ENCODE measurements around the gene SHMT2.

SHMT2 gene

DNA sequence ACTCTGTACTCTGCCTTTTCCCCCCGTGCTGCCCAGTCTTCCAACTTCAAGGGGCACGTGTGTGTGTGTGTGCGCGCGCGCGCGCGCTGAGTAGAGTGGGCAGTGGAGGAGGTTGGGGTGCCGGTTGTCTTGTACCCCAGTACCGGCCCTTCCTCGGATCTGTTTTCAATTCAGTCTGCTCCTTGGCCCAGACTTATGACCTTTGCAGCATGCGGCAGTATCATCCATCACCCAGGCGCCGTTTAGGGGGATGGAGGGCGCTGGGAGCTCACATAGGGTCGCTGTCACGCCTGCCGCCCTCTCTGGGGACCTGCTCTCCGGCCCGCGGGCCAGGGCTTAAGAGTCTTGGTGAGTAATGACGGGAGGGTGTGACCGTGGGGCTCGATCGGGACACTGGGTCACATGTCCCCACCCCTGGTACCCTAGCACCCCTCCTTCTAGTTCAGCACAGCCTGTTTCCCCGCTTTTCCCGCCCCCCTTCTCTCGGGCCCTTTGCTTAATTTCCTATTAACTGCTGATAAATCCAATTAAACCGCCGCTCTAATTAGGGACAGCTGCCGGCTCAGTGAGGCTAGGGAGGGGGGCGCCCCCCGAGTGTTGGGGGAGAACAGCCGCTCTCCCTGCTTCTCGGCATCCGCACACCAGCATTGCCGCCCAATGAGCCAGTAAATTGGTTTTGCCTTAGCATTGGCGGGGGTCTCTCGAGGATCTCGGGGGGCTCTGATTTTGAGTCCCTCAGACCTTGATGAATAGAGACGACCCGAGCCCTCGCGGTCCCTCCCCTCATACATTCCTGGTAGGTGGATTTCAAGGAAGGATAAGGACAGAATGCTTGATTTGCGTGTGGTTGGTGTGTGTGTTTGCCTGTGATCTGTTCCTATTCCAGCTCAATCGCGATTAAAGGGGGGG lies 12.1 kb downstream of the SHMT2 start:
- DNase-seq, result no peak

DNA sequence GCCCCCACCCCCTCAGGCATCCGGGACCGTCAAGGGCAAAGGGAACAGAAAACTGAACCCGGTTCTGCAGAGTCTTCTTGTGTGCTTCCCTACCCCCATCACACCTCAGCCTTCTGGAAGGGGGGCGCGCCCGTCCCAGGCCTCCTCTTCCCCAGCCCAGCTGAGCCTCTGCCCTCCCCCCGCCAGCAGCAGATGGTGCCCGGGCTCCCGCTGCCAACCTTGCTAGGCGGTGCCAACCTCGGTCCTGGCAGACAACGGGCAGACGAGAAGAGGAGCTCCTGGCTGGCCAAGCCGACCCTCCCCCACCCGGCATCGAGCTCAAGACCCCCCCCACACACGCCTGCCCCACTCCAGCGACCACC lies 12.8 kb downstream of the SHMT2 start:
- no peak for DNase-seq

DNA sequence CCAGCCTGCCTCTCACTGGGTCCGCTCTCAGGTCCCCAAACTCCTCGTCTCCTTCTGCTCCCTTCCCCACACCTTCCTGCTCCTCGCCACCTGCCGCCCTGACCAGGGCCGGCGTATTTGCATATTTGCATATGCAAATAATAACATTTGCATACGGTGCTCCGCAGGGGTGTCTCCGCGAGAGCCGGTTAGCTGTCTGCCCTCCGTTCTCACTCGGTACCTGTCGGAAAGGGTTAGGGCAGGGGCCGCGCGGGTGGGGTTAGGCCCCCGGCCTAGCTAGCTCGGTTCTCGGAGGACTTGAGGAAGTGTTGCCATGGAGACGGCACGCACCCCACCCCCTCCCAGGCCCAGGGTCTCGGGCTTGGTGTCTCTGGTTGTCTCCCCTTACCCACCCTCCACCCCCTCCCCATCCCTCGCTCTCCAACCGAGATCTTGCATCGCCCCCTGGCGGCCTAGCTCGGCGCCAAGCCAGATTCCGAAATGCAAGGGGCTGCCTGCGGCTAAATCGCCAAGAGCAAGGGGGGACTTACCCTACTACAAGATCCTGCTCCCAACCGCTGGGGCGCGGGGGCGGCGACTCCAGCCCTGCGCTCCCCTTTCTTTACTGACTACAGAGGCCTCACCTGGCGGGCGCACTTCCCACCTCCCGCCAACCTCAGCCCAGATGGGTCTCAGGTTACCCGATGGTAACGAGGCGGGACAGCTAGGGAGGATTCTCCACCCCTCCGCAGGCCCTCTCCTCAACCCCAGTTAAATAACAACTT lies 13.4 kb downstream of the SHMT2 start:
- DNase-seq, result peak; percentile 88

DNA sequence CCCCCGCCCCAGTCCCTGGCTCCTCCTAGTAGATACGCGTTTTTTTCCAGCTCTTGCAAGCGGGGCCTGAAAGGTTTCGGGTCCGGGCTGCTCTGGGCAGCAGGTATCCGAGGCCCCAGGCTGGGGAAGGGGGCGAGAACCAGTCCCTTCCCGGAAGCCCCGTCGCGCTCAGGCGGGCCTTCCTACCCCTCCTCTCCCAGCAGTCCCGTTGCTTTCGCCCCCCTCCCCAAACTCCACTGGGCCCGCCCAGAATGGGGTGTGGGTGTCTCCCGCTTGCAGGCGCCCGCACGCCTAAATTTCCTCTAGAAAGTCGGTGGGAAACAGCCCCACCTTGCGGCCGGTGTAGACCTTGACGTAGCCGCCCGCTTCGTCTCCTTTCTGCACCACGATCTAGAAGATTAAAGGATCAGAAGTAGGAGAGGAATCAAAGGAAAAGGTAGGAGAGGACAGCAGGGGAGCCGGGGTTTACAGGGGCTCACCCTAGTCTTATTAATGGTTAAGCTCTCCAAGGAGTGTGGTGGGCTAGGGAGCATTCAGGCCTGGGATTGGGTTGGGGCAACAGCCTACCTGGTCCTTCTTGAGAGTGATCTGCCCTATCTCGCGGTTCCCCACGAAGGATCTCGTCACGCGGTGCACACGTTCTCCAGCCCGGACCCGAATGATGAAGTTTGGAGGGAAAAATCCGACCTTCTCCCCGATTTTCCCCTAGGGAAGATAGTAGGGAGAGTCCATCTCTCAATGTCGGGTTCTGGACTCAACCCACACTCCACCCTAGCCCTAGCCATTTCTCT lies 14.2 kb downstream of the SHMT2 start:
- peak; percentile 84 for DNase-seq

DNA sequence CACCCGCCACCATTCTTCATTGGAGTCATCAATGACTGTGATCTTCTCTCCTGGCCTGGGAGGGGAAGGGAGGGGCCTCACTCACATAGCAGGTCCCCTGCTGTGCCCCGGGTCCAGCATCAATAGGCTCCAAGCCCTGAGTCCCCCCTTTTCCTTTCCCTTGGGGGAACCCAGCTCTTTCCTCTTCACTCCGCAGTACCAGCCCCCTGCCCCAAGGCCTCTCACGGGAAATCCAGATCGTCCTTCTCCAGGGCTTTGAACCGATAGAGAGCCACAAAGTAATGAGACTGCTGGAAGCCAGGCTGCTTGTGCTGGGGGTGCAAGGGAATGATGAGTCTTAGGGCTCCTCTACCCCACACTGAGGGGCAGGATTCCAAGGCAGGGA lies 14.8 kb downstream of the SHMT2 start:
- no peak for DNase-seq

DNA sequence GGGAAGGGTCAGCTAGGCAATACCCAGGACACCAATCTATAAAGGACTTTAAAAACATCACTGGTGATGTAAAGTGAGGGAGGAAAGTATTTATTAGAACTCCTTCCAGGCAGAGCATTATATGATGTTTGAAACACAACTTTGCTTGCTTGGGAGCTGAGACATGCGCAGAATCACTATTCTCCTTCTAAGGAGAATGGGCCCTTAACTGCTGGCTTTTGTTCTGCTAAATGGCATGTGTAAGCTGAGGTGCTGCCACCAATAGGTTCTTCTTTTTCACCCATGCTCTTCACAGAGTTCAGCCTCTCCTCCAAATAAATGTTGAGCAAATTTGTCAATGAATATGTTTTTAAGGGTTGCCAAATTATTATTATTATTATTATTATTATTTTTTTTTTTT lies 17.5 kb downstream of the SHMT2 start:
- no peak for DNase-seq

DNA sequence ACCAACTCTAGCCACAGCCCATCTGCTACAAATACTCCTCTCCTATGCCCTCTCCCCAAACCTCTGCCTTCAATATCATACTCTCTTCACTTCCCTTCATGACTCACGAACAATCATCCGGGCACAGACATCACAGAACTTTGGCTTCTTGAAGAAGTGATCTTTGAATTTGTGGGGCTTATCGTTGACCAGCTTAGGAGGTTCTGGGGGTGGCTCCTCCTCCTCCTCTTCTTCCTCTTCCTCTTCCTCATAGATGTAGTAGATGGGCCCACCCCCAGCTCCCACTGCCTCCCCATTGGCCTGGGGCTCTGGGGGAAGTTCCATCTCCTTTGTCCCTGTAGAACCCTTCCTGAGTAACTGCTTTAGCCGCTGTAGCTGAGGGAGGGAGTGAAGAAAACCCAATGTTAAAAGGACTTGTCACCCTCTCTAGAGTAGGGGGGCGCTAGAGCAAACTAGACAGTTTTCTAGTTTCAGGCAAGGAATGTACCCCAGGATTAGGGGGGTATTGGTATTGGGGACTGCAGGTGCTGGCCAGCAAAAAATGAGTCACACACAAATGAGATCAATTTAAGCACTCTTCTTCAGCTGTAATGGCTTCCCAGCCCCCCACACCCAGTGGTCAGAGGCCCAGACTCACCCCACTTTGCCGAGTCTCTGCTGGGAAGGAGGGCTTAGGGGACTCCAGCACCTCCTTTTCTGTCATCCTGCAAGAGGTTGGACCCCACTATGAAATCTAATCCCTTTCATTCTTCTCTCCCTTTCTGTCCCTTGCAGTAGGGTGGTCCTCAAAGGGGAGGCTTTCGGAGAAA lies 19.6 kb downstream of the SHMT2 start:
- no peak for DNase-seq

DNA sequence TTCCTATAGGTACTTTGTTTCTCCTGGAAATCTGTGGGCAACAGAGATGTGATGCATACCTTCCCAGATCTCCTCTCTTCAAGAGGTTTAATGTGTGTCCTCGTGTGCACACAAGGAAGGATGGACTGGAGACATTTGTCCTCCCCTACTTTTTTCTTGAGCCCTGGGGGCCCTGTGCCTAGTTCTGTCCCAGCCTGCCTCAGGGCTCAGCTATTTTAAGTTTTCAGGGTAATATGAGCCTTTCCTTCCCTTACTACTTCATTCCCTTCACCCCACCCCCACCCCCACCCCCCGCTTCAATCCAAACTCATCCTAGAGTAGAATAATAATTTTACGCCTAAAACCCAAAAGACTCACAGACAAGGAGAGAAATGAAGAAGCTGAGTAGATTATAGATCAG lies 21.0 kb downstream of the SHMT2 start:
- no peak for DNase-seq

DNA sequence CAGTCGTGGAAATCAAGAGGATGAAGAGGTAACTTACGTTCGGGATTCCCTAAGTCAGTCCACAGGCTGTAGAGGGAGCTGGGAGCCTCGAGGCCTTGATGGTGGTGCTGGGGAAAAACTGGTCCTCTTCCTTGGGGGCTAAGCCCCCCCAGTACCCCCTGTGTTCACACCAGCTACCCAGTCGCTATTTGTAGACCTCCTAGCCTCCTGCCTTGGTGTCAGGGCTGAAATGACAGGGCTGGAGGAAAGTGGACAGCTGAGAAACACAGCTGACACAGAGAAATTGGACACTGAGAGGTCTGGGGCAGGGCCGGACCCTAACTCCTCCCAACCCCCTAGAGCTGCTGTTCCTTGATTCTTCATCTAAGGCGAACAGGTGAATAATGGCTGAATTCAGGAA lies 21.4 kb downstream of the SHMT2 start, which contains the start of gene STAC3:
Gene STAC3, minus strand, starts transcription at position 232 of the 400 bp plus-strand sequence. CDS start 1,551 bp downstream, outside the sequence.
- DNase-seq, result no peak

DNA sequence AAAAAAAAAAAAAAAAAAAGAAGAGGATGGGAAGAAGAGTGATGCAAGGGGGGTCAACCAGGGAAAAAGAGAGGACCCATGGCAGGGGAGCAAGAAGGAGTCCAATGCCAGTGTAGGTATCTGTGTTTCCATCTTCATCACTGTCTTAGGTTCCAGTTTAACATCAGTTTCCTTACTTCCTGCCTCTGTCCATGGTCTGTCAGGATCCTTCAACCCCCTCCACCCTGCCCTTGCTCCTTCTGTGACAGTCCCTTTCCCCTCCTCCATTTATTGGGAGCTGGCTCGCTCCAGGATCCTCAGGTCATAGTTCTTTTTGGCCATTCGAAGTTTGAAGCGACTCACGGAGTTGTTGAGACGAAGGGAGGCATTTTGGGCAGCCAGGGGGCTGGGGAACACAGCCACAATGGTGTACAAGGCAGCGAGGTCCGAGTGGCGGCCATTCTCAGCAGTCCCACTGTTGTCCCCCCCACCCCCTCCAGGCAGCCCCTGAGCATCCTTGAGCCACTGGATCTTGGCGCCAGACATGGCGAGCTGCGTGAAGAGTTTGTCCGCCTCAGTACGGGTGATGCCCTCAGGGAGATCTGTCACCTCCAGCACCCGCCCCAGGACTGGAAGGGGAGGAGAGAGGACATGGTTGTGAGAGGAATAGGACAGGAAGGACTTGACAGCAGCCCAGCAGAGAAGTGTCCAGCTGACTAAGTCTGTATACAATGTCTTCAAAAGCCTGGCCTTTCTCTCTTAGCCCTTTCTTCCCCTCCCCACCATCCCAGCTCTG lies 25.2 kb downstream of the SHMT2 start:
- no peak for DNase-seq

DNA sequence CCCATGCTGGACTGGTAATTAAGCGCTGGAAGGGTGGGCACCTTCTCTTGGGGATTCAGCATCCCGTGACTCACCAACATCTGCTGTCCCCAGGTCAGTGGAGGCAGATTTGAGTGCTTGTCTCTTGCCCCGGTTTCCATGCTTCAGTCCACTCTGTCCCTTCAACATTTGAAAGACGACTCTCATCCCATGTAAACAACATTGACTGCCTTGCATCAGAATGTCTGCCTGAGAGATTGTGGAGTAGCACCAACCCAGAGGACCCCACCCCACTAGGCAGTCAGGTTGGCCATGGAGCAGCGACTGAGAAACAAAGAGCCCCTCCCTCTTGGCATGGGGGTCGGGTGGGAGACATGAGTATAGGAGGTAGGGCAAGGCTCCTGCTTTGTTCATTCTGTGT lies 26.4 kb downstream of the SHMT2 start:
- DNase-seq, result no peak

DNA sequence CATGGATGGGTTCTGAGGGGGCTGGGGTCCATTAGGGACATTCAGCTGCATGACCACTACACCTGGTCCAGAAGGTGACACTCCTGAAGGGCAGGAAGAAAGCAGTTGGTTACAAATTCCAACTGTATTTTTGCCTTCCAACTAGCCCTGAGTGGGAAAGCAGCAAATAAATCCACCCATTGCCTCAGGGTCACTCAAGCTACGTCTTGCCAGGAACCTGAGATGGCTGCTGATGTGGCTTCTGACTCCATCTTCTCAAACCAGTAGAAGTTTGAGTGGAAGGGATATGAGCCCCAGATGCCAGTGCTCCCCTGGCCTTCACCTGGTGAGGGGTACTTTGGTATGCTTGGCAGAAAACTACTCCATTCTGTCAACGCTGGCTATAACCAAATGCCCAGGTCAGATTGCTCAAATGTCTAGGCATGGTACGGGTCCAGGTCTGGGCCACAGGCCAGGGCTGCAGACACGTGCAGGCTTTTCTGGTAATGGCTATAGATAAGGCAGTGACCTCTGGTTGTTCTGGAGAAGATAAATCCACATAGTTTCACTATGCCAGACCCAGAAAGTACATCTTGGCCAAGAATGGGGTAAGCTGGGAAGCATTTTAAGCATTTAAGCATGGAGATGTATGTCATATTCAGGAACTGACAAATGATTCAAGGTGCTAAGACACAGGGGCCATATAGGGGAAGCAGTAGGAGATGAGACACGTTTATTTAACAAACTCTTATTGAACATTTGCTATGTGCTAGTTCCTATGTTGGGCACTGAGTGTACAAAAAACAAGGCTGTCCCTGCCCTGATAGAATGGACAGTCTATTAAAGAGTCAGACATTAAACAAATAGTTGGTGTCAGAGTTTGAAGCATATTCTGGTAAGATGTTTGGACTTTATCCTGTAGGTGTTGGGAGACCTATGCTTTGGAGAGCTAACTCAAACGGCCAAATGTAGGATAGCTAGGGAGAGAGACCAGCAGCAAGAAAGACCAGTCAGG lies 29.8 kb downstream of the SHMT2 start:
- no peak for DNase-seq

DNA sequence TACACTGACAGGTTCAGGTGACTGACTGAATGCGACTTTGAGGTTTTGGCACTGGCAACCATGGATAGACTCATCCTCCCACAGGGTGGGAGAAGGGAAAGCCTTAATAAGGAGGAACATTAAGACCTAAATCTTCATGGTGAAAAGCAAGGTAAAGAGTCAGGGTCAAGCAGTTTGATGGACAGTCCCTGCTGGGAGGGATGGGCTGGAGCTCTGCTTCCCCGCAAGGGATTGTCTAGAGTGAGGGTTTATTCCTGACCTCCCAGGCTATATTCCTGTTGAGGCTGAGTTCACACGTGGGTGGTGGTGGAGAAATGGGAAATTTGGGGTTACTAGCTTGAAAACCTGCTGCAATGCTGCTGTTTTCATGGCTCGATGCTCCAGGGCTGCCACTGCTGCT lies 30.9 kb downstream of the SHMT2 start:
- no peak for DNase-seq

DNA sequence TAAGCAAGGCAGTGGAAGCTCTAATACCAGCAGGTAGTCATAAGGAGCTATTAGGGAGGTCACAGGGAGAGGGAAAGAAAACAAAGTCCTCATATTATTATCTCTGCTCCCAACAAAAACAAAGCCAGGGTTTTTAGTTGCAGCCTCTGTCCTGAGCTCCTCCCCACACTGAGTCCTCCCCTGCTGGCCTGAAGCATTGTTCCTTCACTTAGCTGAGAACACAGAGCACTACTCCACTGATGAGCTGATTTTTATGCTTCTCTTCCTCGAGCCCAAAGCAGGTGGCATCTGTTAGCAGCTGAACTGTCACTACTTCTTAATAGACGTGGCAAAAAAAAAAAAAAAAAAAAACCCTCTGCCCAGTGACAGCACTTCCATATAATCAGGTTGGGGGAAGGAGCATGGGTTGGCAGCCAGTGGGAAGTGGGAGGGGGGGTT lies 31.9 kb downstream of the SHMT2 start:
- peak; percentile 23 for DNase-seq

DNA sequence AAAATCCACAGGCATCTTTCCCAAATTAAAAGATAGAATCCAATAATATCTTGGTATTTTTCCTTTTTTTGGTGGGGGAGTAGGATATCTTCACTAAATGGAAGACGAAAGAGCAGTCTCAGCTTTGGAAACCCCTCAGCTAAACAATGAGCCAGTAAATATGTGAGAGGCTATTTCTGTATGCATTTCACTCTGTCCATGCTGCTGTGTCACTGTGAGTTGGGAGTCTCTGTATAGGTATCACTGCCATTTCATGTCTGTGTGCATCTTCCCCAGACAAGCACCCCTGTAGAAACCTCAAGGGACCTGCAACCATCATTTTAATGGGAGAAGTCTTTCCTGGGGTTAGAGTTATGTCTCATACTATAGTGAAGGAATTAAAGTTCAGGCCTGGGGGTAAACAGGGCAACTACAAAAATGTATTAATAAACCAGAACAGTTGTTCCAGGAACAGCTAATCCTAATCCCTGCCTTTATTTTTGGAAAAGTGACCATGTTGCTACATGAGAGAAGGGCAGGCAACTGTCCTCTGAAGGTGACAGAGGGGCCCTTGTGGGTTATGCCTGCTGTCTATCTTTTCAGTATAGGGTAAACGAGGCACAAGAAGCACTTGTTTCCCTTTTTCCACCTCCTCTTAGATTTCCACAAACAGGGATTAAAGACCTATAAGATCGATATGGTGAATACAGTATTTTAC lies 32.8 kb downstream of the SHMT2 start:
- DNase-seq, result no peak

DNA sequence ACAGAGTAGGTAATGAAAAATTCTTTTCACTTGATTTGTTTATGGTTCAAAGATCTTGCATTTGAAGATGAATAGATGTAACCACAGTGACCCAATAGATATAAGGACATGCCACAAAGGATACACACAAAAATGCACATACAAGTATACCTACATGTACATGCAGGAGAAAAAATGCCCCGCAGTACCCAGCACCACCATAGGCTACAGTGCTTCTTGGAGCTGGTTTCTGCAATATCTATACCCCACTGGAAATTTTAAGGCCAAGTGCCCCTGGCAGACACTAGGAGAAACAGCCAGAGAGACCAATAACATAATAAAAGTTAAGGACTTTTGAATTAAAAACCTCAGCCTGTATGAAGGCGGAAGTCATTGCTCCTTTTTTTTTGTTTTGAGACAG lies 33.6 kb downstream of the SHMT2 start:
- no peak for DNase-seq

DNA sequence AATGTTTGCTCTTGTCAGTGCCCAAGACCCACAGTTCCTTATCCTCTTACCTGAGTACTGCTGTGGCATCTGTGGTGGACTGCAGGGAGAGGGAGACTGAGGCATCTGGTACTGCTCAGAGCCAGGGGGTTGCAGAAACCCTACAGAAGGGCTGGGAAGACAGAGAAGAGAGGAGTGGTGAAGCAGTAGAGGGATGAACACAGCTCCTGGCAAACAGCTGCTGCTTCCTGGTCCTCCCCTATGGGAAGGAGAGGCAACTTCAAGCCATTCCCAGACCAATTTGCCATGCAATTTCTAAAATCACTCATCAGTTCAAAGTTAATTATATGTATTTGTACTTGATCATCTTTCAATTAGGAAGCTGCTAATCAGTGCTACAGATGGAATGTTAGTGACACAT lies 37.2 kb downstream of the SHMT2 start:
- DNase-seq, result no peak

DNA sequence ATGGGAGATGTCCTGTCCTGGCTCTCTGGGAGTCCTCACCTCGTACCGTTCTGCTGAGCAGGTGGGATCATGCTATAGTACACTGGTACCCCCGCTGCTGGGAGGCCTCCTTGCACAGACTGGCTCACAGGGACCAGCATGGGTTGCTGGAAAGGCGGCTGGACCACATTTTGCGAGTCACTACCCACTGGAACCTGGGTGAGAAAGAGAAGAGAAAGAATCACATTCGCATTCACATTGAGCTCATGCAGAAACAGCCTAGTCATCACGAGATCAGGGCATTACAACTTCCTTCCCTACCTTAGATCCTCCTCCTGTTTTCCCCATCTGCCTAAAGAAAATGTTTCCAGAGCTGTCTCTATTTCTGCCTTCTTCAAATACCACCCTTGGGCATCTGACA lies 38.8 kb downstream of the SHMT2 start:
- no peak for DNase-seq

DNA sequence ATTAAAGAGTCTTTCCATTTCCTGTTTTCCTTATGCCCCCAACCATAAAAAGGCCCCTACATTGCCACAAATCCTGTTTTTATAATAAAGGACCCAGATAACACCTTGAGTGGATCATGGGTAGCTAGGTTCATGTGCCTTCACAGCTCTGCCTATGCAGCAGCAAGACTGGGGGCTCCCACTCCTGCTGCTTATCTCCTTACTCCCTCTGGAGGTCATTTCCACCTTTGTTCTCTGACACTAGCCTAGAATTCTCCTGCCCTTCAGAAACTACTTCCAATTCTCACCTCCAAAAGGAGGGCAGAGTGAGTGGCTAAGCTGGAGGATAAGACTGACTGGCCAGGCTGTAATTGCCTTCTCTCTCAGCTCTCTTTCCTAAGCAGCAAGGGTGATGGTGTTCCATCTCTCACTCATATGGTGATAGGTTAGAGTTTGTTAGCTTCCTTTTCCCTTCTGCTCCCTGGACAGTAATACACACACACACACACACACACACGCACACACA lies 41.5 kb downstream of the SHMT2 start:
- no peak for DNase-seq

Data from NCI-H1436 (cell line).